ENCODE results near the gene FHOD3.

GRCh38 chr18:36729197-36729596, 431.7 kb downstream of the FHOD3 start:
- TF ChIP-seq JUNB (IDR thresholded peaks at IDR 0.05; ENCODE audit: unreplicated experiment): no peak
- no peak for TF ChIP-seq EZH2 (IDR thresholded peaks at IDR 0.05; ENCODE audit: low read depth, unreplicated experiment)
- no peak for TF ChIP-seq CTCF (conservative IDR thresholded peaks at IDR 0.05; ENCODE audit: low read depth in 2 of 2)
- no peak for TF ChIP-seq ZNF331 (CRISPR knock-in tag; IDR thresholded peaks at IDR 0.05; ENCODE audit: low read depth)
- TF ChIP-seq NANOG (IDR thresholded peaks at IDR 0.05; ENCODE audit: borderline replicate concordance): no peak
- TF ChIP-seq CREB1 (CRISPR knock-in tag; IDR thresholded peaks at IDR 0.05; ENCODE audit: low read depth): no peak
- no peak for TF ChIP-seq POLR2AphosphoS5 (IDR thresholded peaks at IDR 0.05; ENCODE audit: low read depth)
- TF ChIP-seq REST (IDR thresholded peaks at IDR 0.05; ENCODE audit: unreplicated experiment): no peak
- TF ChIP-seq EZH2phosphoT487 (IDR thresholded peaks at IDR 0.05; ENCODE audit: unreplicated experiment): no peak
